ENCODE measurements around the gene GPHN.

GPHN gene

DNA sequence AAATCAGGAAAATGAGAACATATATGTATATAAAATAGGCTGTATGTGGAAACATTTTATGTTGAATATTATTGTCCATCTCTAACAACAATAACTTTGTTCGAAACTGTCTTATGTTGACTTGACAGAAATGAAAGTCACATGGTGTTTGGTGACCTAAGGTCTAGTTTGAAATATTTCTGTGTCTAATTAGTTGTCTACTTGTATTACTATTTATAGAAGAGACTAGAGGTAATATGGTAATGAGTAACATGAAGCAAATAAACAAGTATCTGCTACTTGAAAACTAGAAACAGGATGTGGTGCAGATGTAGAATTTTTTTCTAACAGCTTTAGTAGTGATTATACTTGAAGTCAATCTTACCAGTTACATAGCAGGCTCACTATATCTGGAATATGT, 3.9 kb downstream of the GPHN start:
- DNase-seq, result no peak
- H3K9me3 ChIP-seq, result no peaks in the 10 kb centered on the region
- peaks cover 3 to 19% (median 8%) of the 10 kb centered on the region in 4 donors for H3K4me1 ChIP-seq
- H3K27ac ChIP-seq, result no peak overlapping the region
- H3K36me3 ChIP-seq, result no peaks in the 10 kb centered on the region
- intact Hi-C loops (cut with DNase I; ENCODE audit: low total_unique reads), result no loop called here
- H3K4me3 ChIP-seq, result no peak overlapping the region
- no peaks in the 10 kb centered on the region for H3K27me3 ChIP-seq
- TF ChIP-seq, protein P1, sequence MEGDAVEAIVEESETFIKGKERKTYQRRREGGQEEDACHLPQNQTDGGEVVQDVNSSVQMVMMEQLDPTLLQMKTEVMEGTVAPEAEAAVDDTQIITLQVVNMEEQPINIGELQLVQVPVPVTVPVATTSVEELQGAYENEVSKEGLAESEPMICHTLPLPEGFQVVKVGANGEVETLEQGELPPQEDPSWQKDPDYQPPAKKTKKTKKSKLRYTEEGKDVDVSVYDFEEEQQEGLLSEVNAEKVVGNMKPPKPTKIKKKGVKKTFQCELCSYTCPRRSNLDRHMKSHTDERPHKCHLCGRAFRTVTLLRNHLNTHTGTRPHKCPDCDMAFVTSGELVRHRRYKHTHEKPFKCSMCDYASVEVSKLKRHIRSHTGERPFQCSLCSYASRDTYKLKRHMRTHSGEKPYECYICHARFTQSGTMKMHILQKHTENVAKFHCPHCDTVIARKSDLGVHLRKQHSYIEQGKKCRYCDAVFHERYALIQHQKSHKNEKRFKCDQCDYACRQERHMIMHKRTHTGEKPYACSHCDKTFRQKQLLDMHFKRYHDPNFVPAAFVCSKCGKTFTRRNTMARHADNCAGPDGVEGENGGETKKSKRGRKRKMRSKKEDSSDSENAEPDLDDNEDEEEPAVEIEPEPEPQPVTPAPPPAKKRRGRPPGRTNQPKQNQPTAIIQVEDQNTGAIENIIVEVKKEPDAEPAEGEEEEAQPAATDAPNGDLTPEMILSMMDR (IDR thresholded peaks at IDR 0.05), result no peak

DNA sequence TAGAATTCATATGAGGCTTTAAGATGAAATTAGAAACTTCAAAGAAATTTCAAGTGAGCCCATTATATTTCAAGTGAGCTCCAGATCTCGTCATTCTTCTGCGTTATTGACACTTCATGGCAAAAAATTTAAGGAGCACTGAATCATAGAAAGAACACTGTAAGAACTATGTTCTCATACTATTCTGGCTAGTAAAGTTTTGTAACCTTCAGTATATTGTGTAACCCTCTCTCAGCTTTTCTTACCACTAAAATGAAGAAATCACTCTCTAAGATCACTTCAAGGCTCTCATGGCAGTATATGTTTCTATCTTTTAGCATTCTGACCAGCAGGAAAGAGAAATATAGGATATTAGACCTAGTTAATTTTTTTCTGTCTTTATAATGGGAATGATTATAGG, 6.3 kb downstream of the GPHN start:
- Histone ChIP-seq H3K9me3 (no peaks in the 10 kb centered on the region), H3K4me3 (no peak overlapping the region), H3K4me1 (peaks cover 0 to 18% (median 6%) of the 10 kb centered on the region in 4 donors), H3K36me3 (no peaks in the 10 kb centered on the region), H3K27ac (no peak overlapping the region), H3K27me3 (no peaks in the 10 kb centered on the region)
- no peak for DNase-seq
- intact Hi-C loops (cut with DNase I; ENCODE audit: low total_unique reads), result no loop called here
- TF ChIP-seq, protein P1 (IDR thresholded peaks at IDR 0.05), result no peak

DNA sequence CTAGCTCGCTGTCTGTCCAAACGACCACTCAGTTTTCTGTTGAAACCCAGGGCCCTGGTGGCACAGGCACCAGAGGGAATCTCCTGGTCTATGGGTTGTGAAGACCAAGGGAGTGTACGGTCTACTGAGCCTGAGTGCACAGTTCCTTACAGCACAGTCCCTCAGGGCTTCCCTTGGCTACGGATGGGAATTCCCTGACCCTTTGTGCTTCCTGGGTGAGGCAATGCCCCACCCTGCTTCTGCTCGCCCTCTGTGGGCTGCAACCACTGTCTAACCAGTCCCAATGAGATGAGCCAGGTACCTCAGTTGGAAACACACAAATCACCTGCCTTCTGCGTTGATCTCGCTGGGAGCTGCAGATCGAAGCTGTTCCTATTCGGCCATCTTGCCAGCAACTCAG, 22.6 kb downstream of the GPHN start:
- H3K4me1 ChIP-seq, result no peaks in the 10 kb centered on the region
- H3K27me3 ChIP-seq, result no peaks in the 10 kb centered on the region
- TF ChIP-seq, protein P1 (IDR thresholded peaks at IDR 0.05), result no peak
- no peak for DNase-seq
- intact Hi-C loops (cut with DNase I; ENCODE audit: low total_unique reads), result no loop called here
- no peaks in the 10 kb centered on the region for H3K36me3 ChIP-seq
- no peak overlapping the region for H3K27ac ChIP-seq
- no peak overlapping the region for H3K4me3 ChIP-seq
- H3K9me3 ChIP-seq, result no peaks in the 10 kb centered on the region

DNA sequence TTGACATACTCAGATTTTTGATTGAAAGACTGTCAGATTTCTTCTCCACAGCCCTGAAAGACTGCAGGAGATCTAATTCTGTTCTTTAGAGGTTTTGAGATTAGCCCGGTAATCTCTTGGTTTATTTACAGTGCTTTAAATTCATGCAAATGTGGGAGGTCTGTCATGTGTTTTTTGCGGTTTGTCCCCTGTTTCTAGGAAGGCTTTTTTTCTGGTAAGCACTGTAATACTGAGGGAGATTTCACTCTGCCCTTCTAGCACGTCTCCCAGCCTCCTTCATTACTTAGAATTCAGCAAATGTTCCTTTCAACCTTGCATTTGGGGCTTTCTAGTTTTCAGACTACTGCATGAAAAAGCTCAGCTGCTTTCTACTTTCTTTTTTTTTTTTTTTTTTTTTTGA, 31.1 kb downstream of the GPHN start:
- intact Hi-C loops (cut with DNase I; ENCODE audit: low total_unique reads), result no loop called here
- no peak for DNase-seq
- Histone ChIP-seq H3K9me3 (no peaks in the 10 kb centered on the region), H3K27me3 (no peaks in the 10 kb centered on the region), H3K4me3 (no peak overlapping the region), H3K4me1 (peaks cover 0 to 10% (median 0%) of the 10 kb centered on the region in 4 donors), H3K27ac (no peak overlapping the region), H3K36me3 (no peaks in the 10 kb centered on the region)
- TF ChIP-seq, protein P1 (IDR thresholded peaks at IDR 0.05), result no peak

- TF ChIP-seq, protein P1 (IDR thresholded peaks at IDR 0.05), result no peak
- intact Hi-C loops (cut with DNase I; ENCODE audit: low total_unique reads), result no loop called here
- peaks cover 0 to 10% (median 0%) of the 10 kb centered on the region in 4 donors for H3K4me1 ChIP-seq
- DNase-seq, result no peak
- no peak overlapping the region for H3K4me3 ChIP-seq
- H3K27ac ChIP-seq, result no peak overlapping the region
- H3K27me3 ChIP-seq, result no peaks in the 10 kb centered on the region
- no peaks in the 10 kb centered on the region for H3K9me3 ChIP-seq
- H3K36me3 ChIP-seq, result no peaks in the 10 kb centered on the region
Observed at GRCh38 chr14:66540038-66540437, 32.1 kb downstream of the GPHN start.

- peaks cover 0 to 10% (median 0%) of the 10 kb centered on the region in 4 donors for H3K4me1 ChIP-seq
- TF ChIP-seq, protein P1 (IDR thresholded peaks at IDR 0.05), result no peak
- no peak for DNase-seq
- no peak overlapping the region for H3K27ac ChIP-seq
- intact Hi-C loops (cut with DNase I; ENCODE audit: low total_unique reads), result no loop called here
- H3K36me3 ChIP-seq, result no peaks in the 10 kb centered on the region
- H3K4me3 ChIP-seq, result no peak overlapping the region
- H3K27me3 ChIP-seq, result no peaks in the 10 kb centered on the region
- H3K9me3 ChIP-seq, result no peaks in the 10 kb centered on the region
Observed at GRCh38 chr14:66541627-66542026, 33.7 kb downstream of the GPHN start.
